Thymus (tissue), 14 donors: ENCODE results near the gene IER3IP1. TPM values are rescaled to one million over a fixed set of nuclear protein-coding genes. Genes with fewer than 3 reads are reported as not detected.
"Not testable (repeated sequence)": the region's sequence is repeated elsewhere in the genome, so short reads cannot be mapped to it uniquely, and the experiment has no call there.

ENCODE experiments used
- DNase-seq, 9 donors: peaks; one replicate each; pipeline ENCODE4 v3.0.0-alpha.2; 2013; ENCODE audit warnings: low spot score in 9 of 9, low read depth in 6 of 9, missing footprints in 1 of 9
- H3K27ac ChIP-seq, 2 donors: one replicate each; pipeline ENCODE4 v1.5.1; 2013; ENCODE audit warnings: control low read depth in 1 of 2, low read depth in 1 of 2, low read length in 1 of 2, mild to moderate bottlenecking in 1 of 2, moderate library complexity in 1 of 2
- H3K27me3 ChIP-seq, 2 donors: one replicate each; pipeline ENCODE4 v1.5.1; 2013; ENCODE audit warnings: low read length in 1 of 2; ENCODE audit not compliant: control insufficient read depth in 2 of 2, insufficient read depth in 1 of 2
- H3K36me3 ChIP-seq, 2 donors: one replicate each; pipeline ENCODE4 v1.5.1; 2013; ENCODE audit warnings: low read length in 1 of 2, mild to moderate bottlenecking in 1 of 2, moderate library complexity in 1 of 2; ENCODE audit not compliant: control insufficient read depth in 2 of 2, insufficient read depth in 2 of 2
- H3K4me1 ChIP-seq, 2 donors: one replicate each; pipeline ENCODE4 v1.5.1; 2013; ENCODE audit warnings: low read length in 2 of 2; ENCODE audit not compliant: control insufficient read depth in 2 of 2, insufficient read depth in 2 of 2
- H3K4me3 ChIP-seq, 2 donors: one replicate each; pipeline ENCODE4 v1.5.1; 2013; ENCODE audit warnings: low read length in 2 of 2, control low read depth in 1 of 2, mild to moderate bottlenecking in 1 of 2
- H3K9me3 ChIP-seq, 2 donors: one replicate each; pipeline ENCODE4 v1.5.1; 2013; ENCODE audit warnings: low read length in 1 of 2, mild to moderate bottlenecking in 1 of 2; ENCODE audit not compliant: control insufficient read depth in 2 of 2, insufficient read depth in 1 of 2
- WGBS: extraction: QIAGEN DNeasy Blood & Tissue Kit; methylation state at CpG from one replicate; pipeline ENCODE4 v1.1.7; 2013; 5-methylcytosine and 5-hydroxymethylcytosine counted together
- long read RNA-seq, 10 donors: transcript quantifications; one replicate each; lab custom pipeline, GENCODE V29; 2026
- polyA plus RNA-seq: library from polyadenylated mRNA; stranded (reverse); fragments of 200-250 nt; gene quantifications from one replicate; pipeline ENCODE4 v1.2.3, GENCODE V29; 2013
- total RNA-seq: library from RNA; stranded (reverse); fragments of 120-200 nt; gene quantifications from one replicate; pipeline ENCODE4 v1.2.4, GENCODE V29; 2013
- donor health status: healthy.

Gene IER3IP1
- total RNA-seq (14.1 TPM), polyA plus RNA-seq (15.5 TPM)
- long read RNA-seq, donor 1, transcript IER3IP1-201 (3 exons, 3,689 nt), result major isoform, 9 of 9 reads
- long read RNA-seq, donor 1, partial matches to known transcripts, result 0 of 9 reads
- long read RNA-seq, donor 1, other reads (novel, unspliced or antisense), result 0 of 9 reads
- long read RNA-seq, donor 2, transcript IER3IP1-201 (3 exons, 3,689 nt), result major isoform, 77 of 101 reads
- long read RNA-seq, donor 2, partial matches to known transcripts, result 20 of 101 reads
- long read RNA-seq, donor 2, other reads (novel, unspliced or antisense), result 0 of 101 reads
- long read RNA-seq, donor 3, transcript IER3IP1-201 (3 exons, 3,689 nt), result major isoform, 70 of 94 reads
- long read RNA-seq, donor 3, partial matches to known transcripts, result 21 of 94 reads
- long read RNA-seq, donor 3, other reads (novel, unspliced or antisense), result 0 of 94 reads
- long read RNA-seq, donor 4, transcript IER3IP1-201 (3 exons, 3,689 nt), result major isoform, 23 of 23 reads
- long read RNA-seq, donor 4, partial matches to known transcripts, result 0 of 23 reads
- long read RNA-seq, donor 4, other reads (novel, unspliced or antisense), result 0 of 23 reads
- long read RNA-seq, donor 5, transcript IER3IP1-201 (3 exons, 3,689 nt), result major isoform, 106 of 107 reads
- long read RNA-seq, donor 5, partial matches to known transcripts, result 0 of 107 reads
- long read RNA-seq, donor 5, other reads (novel, unspliced or antisense), result 0 of 107 reads
- long read RNA-seq, donor 6, transcript IER3IP1-201 (3 exons, 3,689 nt), result major isoform, 35 of 42 reads
- long read RNA-seq, donor 6, partial matches to known transcripts, result 7 of 42 reads
- long read RNA-seq, donor 6, other reads (novel, unspliced or antisense), result 0 of 42 reads
- long read RNA-seq, donor 7, transcript IER3IP1-201 (3 exons, 3,689 nt), result major isoform, 31 of 39 reads
- long read RNA-seq, donor 7, partial matches to known transcripts, result 7 of 39 reads
- long read RNA-seq, donor 7, other reads (novel, unspliced or antisense), result 0 of 39 reads
- long read RNA-seq, donor 8, transcript IER3IP1-201 (3 exons, 3,689 nt), result major isoform, 21 of 22 reads
- long read RNA-seq, donor 8, partial matches to known transcripts, result 0 of 22 reads
- long read RNA-seq, donor 8, other reads (novel, unspliced or antisense), result 0 of 22 reads
- long read RNA-seq, donor 9, transcript IER3IP1-201 (3 exons, 3,689 nt), result major isoform, 27 of 27 reads
- long read RNA-seq, donor 9, partial matches to known transcripts, result 0 of 27 reads
- long read RNA-seq, donor 9, other reads (novel, unspliced or antisense), result 0 of 27 reads
- long read RNA-seq, donor 10, transcript IER3IP1-201 (3 exons, 3,689 nt), result major isoform, 47 of 47 reads
- long read RNA-seq, donor 10, partial matches to known transcripts, result 0 of 47 reads
- long read RNA-seq, donor 10, other reads (novel, unspliced or antisense), result 0 of 47 reads

- DNase-seq, result peak; percentile 61 to 93 (median 79)
- peak within 1 kb of the TSS; percentile 49 to 54 for H3K27ac ChIP-seq
- H3K9me3 ChIP-seq, result no peaks in the 10 kb centered on the region
- H3K4me1 ChIP-seq, result no peaks in the 10 kb centered on the region
- H3K27me3 ChIP-seq, result no peaks in the 10 kb centered on the region
- H3K36me3 ChIP-seq, result no peaks in the 10 kb centered on the region
- peak within 1 kb of the TSS; percentile 94 to 95 for H3K4me3 ChIP-seq
- WGBS, result under 1% methylated on average over 48 of the region's 48 CpGs
These were observed at the start of gene IER3IP1 for GRCh38 chr18:47175898-47176575. IER3IP1 (minus strand) TSS chr18:47176364; CDS start chr18:47176277, 87 bp downstream.

GRCh38 chr18:47215554-47216138 lies 39.5 kb upstream of the IER3IP1 start:
- peaks cover 0 to 3% of the 10 kb centered on the region in 2 donors for H3K27me3 ChIP-seq

GRCh38 chr18:47209171-47209570 lies 33.0 kb upstream of the IER3IP1 start:
- no peak for DNase-seq
- Histone ChIP-seq H3K27me3 (peaks cover 2 to 3% of the 10 kb centered on the region in 2 donors), H3K4me1 (no peaks in the 10 kb centered on the region), H3K4me3 (no peak overlapping the region), H3K27ac (no peak overlapping the region), H3K36me3 (no peaks in the 10 kb centered on the region), H3K9me3 (no peaks in the 10 kb centered on the region)
- WGBS, result 15% methylated on average over 1 of the region's 1 CpG

More at GRCh38 chr18:47215554-47216138, 39.5 kb upstream of the IER3IP1 start:
- H3K9me3 ChIP-seq, result no peaks in the 10 kb centered on the region
- no peaks in the 10 kb centered on the region for H3K4me1 ChIP-seq
- DNase-seq, result peak in 4 of 9 donors; percentile 4 to 37 (median 24)
- WGBS, result 2% methylated on average over 5 of the region's 5 CpGs
- H3K36me3 ChIP-seq, result no peaks in the 10 kb centered on the region
- no peak overlapping the region for H3K27ac ChIP-seq
- no peak overlapping the region for H3K4me3 ChIP-seq

GRCh38 chr18:47206945-47207637 lies 30.9 kb upstream of the IER3IP1 start:
- Histone ChIP-seq H3K36me3 (no peaks in the 10 kb centered on the region), H3K4me3 (no peak overlapping the region), H3K4me1 (no peaks in the 10 kb centered on the region), H3K27me3 (peaks cover 0 to 2% of the 10 kb centered on the region in 2 donors), H3K9me3 (no peaks in the 10 kb centered on the region), H3K27ac (no peak overlapping the region)
- no peak for DNase-seq
- 88% methylated on average over 2 of the region's 2 CpGs for WGBS

GRCh38 chr18:47204908-47205522 lies 28.9 kb upstream of the IER3IP1 start:
- H3K4me3 ChIP-seq, result no peak overlapping the region
- H3K27me3 ChIP-seq, result peaks cover 0 to 2% of the 10 kb centered on the region in 2 donors
- H3K27ac ChIP-seq, result no peak overlapping the region
- no peaks in the 10 kb centered on the region for H3K9me3 ChIP-seq
- H3K36me3 ChIP-seq, result no peaks in the 10 kb centered on the region
- 65% methylated on average over 3 of the region's 3 CpGs for WGBS
- H3K4me1 ChIP-seq, result no peaks in the 10 kb centered on the region
- DNase-seq, result peak in 4 of 9 donors; percentile 4 to 36 (median 16)

GRCh38 chr18:47203626-47204464 lies 27.7 kb upstream of the IER3IP1 start:
- Histone ChIP-seq H3K9me3 (no peaks in the 10 kb centered on the region), H3K27me3 (peaks cover 0 to 2% of the 10 kb centered on the region in 2 donors), H3K27ac (no peak overlapping the region), H3K4me1 (no peaks in the 10 kb centered on the region), H3K4me3 (no peak overlapping the region), H3K36me3 (no peaks in the 10 kb centered on the region)
- WGBS, result 60% methylated on average over 3 of the region's 3 CpGs
- DNase-seq, result no peak

GRCh38 chr18:47195961-47196360 lies 19.8 kb upstream of the IER3IP1 start:
- H3K4me3 ChIP-seq, H3K4me1 ChIP-seq, H3K36me3 ChIP-seq, DNase-seq, H3K9me3 ChIP-seq, H3K27ac ChIP-seq, H3K27me3 ChIP-seq: not testable (repeated sequence)
- WGBS, result 86% methylated on average over 3 of the region's 3 CpGs
